ENCODE results near the gene C19orf53. TPM values are rescaled to one million over a fixed set of nuclear protein-coding genes. Genes with fewer than 3 reads are reported as not detected.
A peak's percentile ranks its signal among the peaks of the same experiment; 100 is the strongest.

C19orf53 gene
- total and polyA plus RNA-seq, 9 of the 15 experiments (the other 6 are each of a cell fraction or from before 2014, with no cell fraction given), result 98.5 to 441 (median 164) TPM

DNA sequence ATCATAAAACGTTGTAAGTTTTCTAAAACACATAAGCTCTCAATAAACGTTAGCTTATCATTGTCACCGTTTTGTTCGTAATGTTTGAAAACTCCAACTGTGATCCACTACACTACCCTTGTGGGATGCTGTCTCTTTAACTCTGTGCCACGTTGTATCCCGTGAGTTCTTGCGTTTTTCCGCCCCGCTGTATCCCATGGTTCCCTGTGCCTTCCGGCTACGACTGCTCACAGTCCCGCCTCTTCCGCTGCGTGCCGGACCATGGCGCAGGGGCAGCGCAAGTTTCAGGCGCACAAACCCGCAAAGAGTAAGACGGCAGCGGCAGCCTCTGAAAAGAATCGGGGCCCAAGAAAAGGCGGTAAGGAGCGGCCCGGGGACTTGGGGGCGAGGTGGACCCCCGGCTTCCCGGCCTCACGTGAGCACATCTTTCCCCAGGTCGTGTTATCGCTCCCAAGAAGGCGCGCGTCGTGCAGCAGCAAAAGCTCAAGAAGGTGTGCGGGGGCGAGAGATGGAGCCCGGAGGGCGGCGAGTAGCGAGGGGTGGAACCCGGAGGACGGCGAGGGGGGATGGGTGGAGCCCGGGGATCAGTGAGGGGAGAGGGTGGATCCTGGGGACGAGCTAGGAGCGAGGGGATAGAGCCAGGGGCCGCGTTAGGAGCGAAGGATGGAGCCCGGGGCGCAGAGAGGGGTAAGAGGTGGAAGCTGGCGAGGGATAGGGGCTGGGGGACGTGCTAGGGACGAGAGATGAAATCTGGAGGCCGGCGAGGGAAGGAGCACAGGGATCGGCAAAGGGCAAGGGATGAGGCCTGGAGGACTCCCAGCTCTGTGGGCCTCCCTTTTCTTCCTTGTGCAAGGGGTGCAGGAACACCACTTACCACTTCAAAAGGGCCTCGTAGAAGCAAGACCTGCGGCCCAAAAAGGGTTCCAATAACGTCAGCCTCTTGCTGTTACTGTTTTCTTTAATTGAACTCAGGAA, at the start of gene C19orf53 (continued):
- TF ChIP-seq E2F1 (CRISPR knock-in tag; IDR thresholded peaks at IDR 0.05) (peak; percentile 66; the same call in 1 of the 2 replicates), SMARCA4 (IDR thresholded peaks at IDR 0.05) (peak; percentile 38), MTA2 (IDR thresholded peaks at IDR 0.05; ENCODE audit: low read depth) (no peak), HLTF (IDR thresholded peaks at IDR 0.05) (peak; percentile 36), XRCC4 (IDR thresholded peaks at IDR 0.05; ENCODE audit: extremely low read depth, insufficient read depth, insufficient read length) (no peak), ZNF696 (CRISPR knock-in tag; conservative IDR thresholded peaks at IDR 0.05) (no peak), NFE2L1 (tag; IDR thresholded peaks at IDR 0.05; ENCODE audit: borderline replicate concordance, low read depth) (no peak), CBFA2T3 (IDR thresholded peaks at IDR 0.05) (peak; percentile 30; the same call in 1 of the 2 replicates), BHLHE40 (IDR thresholded peaks at IDR 0.05; ENCODE audit: low read length) (peak; percentile 83), SIN3B (IDR thresholded peaks at IDR 0.05; ENCODE audit: low read depth) (peak; percentile 93), ZNF316 (IDR thresholded peaks at IDR 0.05) (peak; percentile 16; the same call in 1 of the 2 replicates), FOS (IDR thresholded peaks at IDR 0.05; ENCODE audit: extremely low read depth, insufficient read length) (no peak), POU5F1 (IDR thresholded peaks at IDR 0.05; ENCODE audit: borderline replicate concordance, low read depth, low read length, partially characterized antibody) (peak; percentile 88), RCOR1 (IDR thresholded peaks at IDR 0.05; ENCODE audit: borderline replicate concordance in 1 of 2, low read depth in 2 of 2, low read length in 2 of 2) (peak; percentile 18 to 36; a peak in 2 of 4 replicates), IFI16 (CRISPR knock-in tag; IDR thresholded peaks at IDR 0.05) (no peak), SUPT5H (IDR thresholded peaks at IDR 0.05) (peak; percentile 98), HNRNPL (IDR thresholded peaks at IDR 0.05; ENCODE audit: low read depth, low read length) (no peak), ZSCAN32 (CRISPR knock-in tag; IDR thresholded peaks at IDR 0.05) (no peak), GMEB1 (CRISPR knock-in tag; IDR thresholded peaks at IDR 0.05) (peak; percentile 83), HNRNPK (IDR thresholded peaks at IDR 0.05; ENCODE audit: low read depth, low read length, poor library complexity, severe bottlenecking) (no peak), KDM2B (CRISPR knock-in tag; IDR thresholded peaks at IDR 0.05) (0 out of 2 replicates have a peak, but pooled peaks have one; percentile 47), NR3C1 (CRISPR knock-in tag; IDR thresholded peaks at IDR 0.05) (no peak)
- TF ChIP-seq, protein P1, sequence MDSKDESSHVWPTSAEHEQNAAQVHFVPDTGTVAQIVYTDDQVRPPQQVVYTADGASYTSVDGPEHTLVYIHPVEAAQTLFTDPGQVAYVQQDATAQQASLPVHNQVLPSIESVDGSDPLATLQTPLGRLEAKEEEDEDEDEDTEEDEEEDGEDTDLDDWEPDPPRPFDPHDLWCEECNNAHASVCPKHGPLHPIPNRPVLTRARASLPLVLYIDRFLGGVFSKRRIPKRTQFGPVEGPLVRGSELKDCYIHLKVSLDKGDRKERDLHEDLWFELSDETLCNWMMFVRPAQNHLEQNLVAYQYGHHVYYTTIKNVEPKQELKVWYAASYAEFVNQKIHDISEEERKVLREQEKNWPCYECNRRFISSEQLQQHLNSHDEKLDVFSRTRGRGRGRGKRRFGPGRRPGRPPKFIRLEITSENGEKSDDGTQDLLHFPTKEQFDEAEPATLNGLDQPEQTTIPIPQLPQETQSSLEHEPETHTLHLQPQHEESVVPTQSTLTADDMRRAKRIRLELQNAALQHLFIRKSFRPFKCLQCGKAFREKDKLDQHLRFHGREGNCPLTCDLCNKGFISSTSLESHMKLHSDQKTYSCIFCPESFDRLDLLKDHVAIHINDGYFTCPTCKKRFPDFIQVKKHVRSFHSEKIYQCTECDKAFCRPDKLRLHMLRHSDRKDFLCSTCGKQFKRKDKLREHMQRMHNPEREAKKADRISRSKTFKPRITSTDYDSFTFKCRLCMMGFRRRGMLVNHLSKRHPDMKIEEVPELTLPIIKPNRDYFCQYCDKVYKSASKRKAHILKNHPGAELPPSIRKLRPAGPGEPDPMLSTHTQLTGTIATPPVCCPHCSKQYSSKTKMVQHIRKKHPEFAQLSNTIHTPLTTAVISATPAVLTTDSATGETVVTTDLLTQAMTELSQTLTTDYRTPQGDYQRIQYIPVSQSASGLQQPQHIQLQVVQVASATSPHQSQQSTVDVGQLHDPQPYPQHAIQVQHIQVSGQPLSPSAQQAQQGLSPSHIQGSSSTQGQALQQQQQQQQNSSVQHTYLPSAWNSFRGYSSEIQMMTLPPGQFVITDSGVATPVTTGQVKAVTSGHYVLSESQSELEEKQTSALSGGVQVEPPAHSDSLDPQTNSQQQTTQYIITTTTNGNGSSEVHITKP (IDR thresholded peaks at IDR 0.05; ENCODE audit: partially characterized antibody), result peak; percentile 21

Measured in K562 (cell line).